ENCODE measurements around the gene DNAJC6.
"Not testable (repeated sequence)": the region's sequence is repeated elsewhere in the genome, so short reads cannot be mapped to it uniquely, and the experiment has no call there.

Gene DNAJC6

DNA sequence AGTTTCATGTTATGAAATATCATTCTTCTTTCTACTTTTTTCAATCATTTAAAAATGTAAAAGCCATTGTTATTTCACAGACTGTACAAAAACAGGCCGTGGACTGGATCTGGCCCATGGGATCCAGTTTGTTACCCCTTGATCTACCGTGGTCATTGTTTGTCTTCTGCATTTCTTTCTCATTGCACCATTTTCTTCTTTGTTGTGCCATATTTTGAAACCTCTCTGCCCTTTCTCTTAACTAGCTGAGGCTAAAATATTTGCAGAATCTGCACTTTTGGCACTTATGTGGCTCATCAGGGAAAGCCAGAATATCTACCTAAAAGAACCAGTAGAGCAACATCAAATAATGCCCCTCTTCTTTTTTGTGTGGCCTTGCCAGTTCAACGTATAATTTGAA, 50.5 kb downstream of the DNAJC6 start:
- no peak for DNase-seq

DNA sequence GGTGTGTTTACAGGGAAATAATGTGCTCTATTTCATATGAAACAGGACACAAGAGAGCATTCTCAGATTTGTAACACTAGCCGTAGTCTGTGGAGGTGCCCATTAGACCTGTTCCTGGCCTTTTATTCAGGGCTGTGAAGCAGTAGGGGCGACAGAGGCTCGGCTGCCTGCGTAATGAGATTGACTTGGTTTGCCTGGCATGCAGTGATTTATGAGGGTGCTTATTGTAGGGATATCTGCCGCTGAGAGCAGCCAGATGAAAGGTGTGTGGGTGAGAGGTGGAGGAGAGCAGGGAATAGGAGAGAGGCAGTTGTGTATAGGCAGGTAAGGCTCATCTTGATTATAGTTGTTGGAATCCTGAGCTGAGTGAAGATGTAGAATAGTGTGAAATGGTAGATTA, 51.3 kb downstream of the DNAJC6 start:
- no peak for DNase-seq

DNA sequence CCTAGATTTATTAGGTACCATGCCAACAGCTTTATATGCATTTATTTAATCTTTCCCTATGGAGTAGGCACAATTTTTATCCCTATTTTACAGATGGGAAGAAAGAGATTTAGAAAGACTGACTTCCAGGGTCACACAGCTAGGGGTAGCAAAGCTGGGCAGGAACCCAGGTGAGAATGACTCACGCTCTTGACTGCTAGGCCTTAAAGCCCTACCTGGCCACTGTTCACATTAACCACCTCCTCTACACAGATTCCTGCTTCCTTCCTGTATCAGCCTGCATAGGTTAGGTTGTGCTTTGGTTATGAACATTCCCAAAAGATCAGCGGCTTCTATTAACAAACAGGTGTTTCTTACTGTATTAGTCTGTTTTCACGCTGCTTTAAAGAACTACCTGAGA, 53.2 kb downstream of the DNAJC6 start:
- no peak for DNase-seq

DNA sequence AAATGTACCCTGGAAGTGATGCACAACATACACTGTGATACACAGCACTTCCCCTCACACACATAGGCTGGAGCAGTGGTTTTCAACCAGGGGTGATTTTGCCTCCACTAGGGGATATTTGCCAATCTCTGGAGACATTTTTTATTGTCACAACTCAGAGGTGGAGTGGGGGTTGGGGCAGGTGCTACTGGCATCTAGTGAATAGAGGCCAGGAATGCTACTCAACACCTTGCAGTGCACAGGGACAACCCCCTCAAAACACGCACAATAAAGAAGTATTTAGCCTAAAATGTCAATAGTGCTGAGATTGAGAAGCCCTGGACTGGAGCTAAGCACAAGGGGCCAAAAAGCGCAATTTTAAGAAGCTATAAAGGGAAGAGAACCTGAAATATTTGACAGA, 54.1 kb downstream of the DNAJC6 start:
- DNase-seq, result no peak

DNA sequence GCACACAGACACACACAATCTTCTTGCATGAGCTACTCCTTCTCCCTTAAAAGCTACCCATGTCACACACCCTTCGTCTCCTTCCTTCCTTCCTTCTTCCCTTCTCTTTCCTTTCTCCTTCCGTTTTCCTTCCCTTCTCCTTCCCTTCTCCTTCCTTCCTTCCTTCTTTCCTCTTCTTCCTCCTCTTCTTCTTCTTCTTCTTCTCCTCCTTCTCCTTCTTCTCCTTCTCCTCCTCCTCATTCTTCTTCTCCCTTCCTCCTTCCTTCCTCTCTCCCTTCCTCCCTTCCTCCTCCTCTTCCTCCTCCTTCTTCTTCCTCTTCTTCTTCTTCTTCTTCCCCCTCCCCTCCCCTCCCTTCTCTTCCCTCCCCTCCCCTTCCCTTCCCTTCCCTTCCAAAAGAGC, 59.1 kb downstream of the DNAJC6 start:
- DNase-seq, result no peak

DNA sequence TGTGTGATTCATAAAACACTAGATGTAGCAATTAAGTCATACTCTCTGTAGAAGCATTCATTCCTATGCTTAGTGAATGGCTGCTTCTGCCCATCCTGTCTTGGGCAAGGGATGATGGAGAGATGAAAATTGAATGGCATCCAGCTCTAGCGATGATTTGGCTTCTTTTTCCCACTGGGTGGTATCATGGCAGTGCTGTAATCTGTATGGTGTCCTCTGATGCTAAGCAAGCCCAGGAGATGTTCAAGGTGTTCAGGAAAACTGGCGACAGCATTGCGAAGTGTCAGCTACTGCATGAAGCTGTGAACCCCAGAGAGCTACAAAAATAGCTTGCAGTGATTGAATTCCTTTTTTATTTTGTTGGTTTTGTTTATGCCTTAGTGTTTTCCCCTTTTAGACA, 62.2 kb downstream of the DNAJC6 start:
- DNase-seq, result no peak

DNA sequence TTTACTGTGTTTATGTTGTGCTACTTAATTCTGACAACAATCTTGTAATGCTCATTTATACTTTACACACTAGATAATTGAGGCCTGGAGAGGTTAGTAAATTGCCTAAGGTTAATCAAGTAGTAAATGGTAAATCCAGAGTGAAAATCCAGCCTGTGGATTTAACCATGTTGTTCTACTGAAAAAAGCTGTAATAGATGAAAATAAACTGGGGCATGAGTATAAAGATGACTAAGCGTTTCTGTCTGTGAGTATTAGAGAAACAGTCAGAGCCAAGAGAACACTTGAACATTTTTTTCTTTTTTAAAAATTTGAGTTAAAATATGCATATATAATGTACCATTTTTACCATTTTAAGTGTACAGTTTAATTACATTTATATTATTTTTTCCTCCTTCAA, 63.2 kb downstream of the DNAJC6 start:
- DNase-seq, result no peak

DNA sequence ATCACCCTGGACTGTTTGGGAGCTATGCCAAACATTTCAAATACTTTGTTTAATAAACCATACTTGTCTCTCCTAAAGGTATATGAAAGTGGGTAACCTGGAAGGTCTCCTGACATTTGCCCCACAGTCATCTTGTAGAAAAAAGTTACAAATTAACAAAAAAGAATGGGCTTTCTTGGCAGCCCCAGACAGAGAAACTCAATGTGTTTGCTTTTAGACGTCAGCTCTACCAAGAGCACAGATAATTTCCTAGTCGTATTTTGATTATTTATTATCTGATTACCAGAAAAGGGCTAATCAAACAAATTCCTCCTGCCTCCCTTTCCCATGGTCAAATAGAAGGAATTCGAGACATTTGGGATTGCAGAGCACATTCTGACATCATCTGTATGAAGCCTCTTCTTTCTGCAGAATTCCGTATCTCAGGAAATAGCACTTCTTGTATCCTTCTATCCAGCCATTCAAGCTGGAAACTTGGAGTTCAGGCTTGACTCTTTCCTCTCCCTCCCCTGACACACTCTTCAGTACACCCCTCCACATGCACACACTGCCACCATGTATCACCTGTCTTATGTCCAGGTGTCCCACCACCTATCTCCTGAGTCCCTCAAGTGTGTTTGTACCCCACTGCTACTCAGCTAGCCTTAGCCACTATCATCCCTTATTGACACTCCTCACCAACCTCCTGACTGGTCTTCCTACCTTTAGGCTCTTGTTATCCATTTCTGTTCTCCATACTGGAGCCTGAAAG, 68.3 kb downstream of the DNAJC6 start:
- DNase-seq, result no peak

DNA sequence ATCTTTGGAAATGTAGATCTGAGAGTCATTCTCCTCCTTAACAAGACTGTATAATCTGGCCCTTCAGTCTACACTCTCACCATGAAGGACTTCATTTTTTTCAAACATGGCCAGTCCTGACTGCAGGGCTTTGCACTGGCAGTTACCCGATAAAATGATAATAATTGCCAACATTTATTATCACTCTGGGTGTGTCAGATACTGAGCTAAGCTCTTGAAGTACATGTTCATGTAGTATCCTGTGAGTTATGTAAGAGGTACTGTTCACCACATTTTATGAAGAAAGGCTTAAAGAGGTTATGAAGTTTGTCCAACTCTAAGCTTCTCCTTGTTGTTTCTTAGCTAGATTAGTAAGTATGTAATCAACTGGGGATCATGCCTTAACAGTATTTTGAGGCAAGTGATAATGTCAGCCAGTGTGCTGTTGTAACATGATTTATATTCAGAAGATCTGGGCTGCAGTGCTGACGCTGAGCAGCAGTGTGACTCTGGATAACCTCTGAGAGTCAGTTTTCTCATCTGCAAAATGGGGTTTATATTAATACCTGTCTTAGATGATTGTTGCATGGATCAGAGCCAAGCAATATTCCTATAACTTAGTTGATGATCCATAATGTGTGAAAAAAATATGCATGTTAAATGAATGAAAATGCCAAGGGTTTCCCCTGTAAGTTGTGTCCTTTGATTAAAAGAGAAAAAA, 69.1 kb downstream of the DNAJC6 start:
- DNase-seq, result no peak

DNA sequence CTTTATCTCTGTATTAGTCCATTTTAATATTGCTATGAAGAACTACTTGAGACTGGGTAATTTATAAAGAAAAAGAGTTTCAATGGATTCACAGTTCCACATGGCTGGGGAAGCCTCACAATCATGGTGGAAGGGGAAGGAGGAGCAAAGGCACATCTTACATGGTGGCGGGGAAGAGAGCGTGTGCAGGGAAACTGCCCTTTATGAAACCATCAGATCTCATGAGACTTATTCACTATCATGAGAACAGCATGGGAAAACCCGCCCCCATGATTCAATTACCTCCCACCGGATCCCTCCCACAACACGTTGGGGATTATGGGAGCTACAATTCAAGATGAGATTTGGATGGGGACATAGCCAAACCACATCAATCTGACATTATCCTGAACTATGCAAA, 75.1 kb downstream of the DNAJC6 start:
- not testable (repeated sequence) for DNase-seq

DNA sequence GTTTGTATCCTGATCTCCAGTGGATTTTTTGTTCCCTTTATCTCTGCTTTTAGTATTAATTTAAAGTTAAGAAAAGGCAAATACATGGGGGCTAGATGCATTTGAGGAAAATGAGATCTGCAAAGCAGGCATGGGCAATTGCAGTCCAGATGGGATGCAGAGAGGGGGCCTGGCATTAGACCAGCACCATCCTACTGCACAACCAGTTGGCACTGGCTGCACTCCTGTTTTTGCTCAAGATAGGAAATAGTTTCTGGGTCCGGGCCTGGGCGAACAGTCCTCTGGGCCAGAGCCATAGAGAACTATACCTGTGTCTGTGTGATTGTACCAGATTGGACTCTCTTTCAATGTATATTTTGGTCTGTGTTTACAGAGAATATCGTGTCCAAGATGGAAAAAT, 77.1 kb downstream of the DNAJC6 start:
- DNase-seq, result no peak

DNA sequence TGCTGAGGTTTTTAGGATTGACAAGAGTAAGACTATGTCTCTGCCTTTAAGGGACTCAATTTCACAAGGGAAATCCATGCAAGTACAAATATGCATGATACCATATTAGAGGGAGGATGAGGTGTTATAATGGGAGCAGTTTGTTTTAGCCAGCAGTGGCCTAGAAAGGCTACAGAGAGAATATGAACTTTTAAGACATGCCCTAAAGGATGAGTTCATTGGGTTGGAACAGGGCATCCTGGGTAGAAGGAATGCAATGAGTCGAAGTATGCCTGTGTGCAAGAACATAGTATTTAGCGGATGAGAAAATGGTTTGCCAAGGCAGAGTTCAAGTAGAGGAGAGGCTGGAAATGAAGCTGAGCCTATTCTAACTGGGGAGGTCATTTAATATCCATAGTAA, 78.5 kb downstream of the DNAJC6 start:
- no peak for DNase-seq

DNA sequence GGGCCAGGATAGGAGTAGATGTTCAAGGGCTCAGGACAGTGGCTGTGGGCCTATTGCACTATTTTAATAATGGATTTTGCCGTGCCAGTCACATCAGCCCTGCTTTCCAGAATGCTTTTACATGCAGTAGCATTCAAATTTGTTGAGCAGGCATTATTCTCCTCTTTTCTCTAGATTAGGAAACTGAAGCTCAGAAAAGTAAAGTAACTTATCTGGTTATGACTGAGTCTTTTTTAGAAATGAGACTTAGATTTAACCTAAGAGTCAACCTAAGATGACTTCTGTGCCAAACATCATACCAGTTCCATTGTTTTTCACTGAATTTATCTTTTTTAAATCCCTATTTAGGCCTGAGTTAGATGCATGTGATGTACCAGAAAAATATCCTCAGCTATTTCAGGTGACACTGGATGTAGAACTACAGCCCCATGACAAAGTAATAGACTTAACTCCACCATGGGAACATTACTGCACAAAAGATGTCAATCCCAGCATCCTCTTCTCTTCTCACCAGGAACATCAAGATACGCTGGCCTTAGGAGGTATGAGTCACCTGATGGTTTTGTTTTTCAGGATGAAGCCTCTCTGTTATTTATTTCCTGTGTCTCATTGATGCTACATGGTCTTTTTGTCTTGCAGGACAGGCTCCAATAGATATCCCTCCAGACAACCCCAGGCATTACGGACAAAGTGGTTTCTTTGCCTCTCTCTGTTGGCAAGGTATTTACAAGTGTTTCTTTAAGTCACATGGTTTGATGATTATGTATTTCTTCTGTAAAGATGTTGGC, 79.8 kb downstream of the DNAJC6 start:
- no peak for DNase-seq

DNA sequence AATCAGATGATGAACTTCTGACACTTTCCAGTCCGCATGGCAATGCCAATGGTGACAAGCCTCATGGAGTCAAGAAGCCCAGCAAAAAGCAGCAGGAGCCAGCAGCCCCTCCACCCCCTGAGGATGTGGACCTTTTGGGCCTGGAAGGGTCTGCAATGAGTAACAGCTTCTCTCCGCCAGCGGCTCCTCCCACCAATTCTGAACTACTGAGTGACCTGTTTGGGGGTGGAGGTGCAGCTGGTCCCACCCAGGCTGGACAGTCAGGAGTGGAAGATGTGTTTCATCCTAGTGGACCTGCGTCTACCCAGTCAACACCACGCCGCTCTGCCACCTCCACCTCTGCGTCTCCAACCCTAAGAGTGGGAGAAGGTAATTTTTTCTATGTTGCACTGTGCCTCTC, 83.2 kb downstream of the DNAJC6 start:
- no peak for DNase-seq

DNA sequence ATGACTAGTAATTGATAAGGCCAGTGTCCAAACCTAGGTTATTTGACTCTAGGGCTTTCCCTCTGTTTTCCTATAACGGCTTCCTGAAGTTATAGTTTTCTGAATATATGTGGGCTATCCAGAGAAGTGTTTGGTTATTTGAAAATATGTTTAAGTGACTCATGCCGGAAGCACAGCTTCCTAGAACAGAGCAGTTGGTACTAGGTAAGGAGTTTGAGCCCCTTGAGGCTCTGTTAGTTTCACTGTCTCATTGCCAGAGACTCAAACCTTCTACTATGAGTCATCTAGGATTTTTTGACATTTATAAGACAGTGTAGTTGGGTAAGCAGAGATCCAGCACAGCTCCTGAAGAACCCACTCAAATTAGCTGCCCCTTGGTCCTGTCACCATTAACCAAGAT, 84.0 kb downstream of the DNAJC6 start:
- DNase-seq, result no peak

DNA sequence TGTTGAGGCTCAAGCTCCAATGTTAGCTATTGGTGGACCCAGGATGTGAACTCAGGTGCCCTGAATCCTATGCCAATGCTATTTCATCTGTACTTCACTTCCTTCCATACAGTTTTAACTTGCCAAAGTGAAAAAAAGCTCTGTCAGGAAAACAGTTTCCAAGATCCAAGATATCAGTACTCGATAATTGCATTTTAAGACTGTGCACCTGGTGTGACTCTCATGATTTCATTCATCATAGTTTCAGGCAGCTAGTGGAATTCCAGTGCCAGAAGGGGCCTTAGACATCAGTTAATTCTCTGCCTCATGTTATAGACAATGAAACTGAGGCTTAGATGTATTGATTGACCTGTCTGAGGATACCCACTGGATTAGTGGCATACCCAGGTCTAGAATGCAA, 84.6 kb downstream of the DNAJC6 start:
- no peak for DNase-seq

DNA sequence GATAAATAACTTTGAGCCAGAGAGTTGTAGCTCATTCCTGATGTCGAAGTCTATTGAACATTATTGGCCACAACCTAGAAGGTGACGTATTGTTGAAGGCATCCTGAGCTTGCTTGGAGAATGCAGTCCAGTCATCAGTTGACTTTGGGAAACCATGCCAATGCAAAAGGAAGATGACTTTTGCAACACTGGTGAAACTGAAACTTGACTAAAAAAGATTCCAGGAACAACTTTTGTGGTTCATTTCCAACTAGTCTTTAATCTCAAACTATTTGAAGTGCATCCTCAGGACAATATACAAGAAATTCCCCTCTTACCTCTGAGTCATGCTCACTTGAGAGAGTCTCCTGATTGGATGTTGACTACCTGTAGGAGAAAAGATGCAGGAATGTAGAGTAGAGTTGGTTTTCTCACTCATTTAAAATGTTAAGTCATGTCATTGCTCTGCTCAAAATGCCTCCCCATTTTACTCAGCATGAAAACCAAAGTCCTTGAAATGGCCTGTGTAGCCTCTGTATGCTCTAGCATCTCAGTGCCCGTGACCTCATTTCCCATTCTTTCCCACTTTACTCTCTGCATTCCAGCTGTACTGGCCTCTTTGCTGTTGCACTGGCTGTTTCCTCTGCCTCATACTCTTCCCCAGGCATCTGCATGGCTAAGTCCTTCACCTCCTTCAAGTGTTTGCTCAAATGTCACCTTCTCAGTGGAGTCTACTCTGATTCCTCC, 86.7 kb downstream of the DNAJC6 start:
- DNase-seq, result no peak

DNA sequence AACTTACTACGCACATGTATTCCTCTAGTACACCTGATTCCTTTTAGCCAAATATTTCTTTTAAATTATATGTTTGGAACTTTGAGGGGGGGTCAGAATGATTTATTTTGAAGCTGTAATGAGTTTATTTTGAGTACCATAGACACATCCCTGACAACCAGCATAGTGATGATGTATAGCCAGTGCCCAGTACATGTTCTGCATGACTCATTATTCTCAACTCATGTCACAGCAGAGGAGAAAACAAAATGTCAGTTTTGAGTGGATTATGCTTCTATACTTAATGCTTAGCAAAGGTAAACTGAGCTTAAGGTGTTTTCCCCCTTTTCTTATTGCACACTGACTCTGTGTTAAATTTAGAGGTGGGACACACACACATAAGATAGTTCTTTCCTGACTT, 88.7 kb downstream of the DNAJC6 start:
- no peak for DNase-seq

DNA sequence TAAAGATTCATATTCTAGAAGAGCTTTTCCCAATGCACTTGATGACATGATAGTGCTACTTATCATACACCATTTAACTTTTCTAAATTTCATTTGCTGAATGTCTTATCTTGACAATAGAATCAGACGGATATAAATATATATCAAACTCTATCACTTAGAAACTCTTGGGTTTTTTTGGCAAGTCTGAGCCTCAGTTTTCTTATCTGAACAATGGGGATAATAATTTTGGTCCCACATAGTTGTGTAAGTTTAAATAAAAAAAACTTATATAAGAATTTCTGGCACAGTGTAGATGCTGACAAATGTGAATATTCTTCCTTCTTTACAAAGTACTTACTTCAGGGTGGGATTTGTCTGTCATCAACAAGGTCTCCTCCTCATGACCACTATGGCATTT, 89.7 kb downstream of the DNAJC6 start:
- no peak for DNase-seq

DNA sequence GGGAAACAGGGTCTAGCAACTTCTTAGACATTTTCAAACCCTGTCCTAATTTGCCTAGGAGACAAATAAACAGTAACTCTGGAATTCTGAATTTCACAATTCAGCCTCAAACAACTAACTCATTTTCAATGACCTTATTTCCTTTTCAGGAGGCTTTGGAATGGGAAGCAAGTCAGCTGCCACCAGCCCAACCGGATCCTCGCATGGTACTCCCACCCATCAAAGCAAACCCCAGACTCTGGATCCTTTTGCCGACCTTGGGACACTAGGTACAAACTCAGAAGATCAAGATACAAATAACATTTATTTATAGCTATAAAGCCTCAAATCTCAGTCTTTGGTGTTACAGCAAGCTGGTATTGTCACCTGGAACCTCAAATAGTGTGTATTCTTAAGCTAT, 92.3 kb downstream of the DNAJC6 start:
- DNase-seq, result no peak

DNA sequence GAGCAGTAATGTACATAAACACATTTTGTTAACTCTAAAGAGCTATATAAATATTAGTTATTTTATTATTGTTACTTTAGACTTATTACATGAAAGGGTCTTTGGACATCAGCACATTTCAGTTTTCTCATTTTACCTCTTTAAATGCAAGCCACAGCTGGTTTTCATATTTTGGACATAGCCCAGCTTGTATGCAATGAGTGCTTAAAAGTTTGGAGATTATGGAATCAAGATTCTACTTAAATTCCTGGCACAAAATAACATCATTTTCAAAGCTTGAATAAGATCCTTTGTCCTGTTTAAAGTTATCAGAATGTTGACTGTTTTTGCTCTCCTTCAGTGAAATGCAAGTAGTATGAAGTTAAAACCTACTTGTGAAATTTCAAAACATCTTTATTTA, 95.6 kb downstream of the DNAJC6 start:
- DNase-seq, result no peak

DNA sequence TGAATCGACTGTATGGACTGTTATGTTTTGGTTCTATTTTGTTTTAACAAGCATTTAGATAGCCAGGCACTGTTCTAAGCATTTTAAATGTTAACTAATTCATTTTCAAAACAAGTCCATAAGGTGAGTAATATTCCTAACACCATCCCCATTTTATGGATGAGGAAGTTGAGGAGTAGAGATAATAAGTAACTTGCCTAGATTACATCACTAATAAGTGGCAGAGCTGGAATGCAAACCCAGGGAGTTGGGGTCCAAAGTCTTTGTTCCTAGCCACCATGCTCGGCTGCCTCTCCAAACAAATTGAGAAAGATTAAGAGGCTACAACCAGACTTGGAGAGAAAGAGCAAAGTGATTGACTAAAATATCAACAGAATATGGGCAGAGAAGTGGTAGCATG, 98.5 kb downstream of the DNAJC6 start:
- DNase-seq, result no peak

DNA sequence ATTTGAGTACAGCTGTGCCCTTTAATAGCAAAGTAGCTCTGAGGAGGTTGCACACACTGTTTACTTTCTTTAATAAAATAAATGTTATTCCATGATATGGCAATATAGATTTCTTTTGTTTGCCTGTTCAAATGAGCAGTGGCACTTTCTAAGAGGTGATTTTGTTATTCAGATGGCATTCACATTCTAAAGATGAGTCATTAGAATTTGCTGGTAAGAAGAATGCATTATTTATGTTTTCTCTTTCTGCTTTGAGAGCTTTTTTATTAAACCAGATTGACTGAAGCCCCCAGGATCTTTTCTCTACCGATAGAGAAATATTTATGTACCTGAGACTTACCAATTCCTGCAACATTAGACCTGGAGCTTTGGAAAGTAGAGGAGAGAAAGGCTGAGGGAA, 100.0 kb downstream of the DNAJC6 start:
- no peak for DNase-seq

Data from DMS153 (cell line).